ENCODE data around the gene GREB1L.
"Not testable (repeated sequence)": the region's sequence is repeated elsewhere in the genome, so short reads cannot be mapped to it uniquely, and the experiment has no call there.

The GREB1L gene

DNA sequence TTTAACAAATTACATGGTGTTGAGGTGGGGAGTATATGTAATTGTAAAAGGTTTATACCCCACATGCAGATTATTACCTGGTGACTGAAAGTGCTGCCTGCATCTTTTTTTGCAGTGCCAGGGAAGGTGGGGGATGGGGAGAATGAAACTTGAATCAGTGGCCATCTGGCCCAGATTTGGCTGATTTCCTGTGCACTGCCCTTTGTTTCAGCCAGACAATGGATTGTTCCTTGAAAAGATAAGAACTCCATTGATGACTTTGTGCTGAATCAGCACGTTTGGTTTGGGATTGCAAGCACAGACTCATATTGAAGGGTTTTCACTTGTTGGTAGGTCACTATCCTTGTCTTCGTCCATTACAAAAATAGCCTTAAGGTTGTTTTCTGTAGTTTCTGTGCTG is 20.9 kb downstream of the GREB1L start:
- Histone ChIP-seq H3K9ac (ENCODE audit: low read length in 2 of 2) (no peak overlapping the region), H3K9me3 (ENCODE audit: control insufficient read depth in 2 of 2, low read length in 2 of 2) (no peaks in the 10 kb centered on the region), H3K36me3 (ENCODE audit: control insufficient read depth in 2 of 2, insufficient read depth in 2 of 2, low read length in 2 of 2) (no peaks in the 10 kb centered on the region), H3K4me1 (ENCODE audit: control insufficient read depth, insufficient read depth, low read length) (no peaks in the 10 kb centered on the region), H3K27me3 (ENCODE audit: control insufficient read depth in 1 of 2, insufficient read depth in 2 of 2, low read length in 2 of 2) (no peaks in the 10 kb centered on the region), H3K27ac (ENCODE audit: low read length) (no peak overlapping the region), H3K4me3 (ENCODE audit: low read length in 2 of 2) (no peak overlapping the region)

DNA sequence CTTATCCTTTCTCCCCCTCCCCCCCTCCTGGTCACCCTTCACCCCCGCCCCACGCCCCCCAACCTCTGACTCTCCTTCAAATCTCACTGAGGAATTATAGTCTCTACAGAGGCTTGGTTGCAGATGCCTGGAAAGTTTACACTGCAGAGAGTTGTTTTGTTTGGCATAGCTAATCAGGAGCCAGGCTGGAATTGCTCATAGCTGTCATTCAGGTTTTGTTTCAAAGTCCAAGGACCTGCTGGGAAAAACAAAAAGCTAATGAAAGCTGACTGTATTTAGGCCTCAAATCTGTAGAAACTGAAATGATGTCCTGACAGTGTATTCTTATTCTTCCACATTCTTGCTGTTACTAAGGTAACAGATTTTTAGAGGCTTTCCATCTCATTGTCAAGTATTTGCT is 22.6 kb downstream of the GREB1L start:
- Histone ChIP-seq H3K27ac (ENCODE audit: low read length) (no peak overlapping the region), H3K27me3 (ENCODE audit: control insufficient read depth in 1 of 2, insufficient read depth in 2 of 2, low read length in 2 of 2) (no peaks in the 10 kb centered on the region), H3K9me3 (ENCODE audit: control insufficient read depth in 2 of 2, low read length in 2 of 2) (no peaks in the 10 kb centered on the region), H3K9ac (ENCODE audit: low read length in 2 of 2) (no peak overlapping the region), H3K36me3 (ENCODE audit: control insufficient read depth in 2 of 2, insufficient read depth in 2 of 2, low read length in 2 of 2) (no peaks in the 10 kb centered on the region), H3K4me1 (ENCODE audit: control insufficient read depth, insufficient read depth, low read length) (no peaks in the 10 kb centered on the region), H3K4me3 (ENCODE audit: low read length in 2 of 2) (no peak overlapping the region)

DNA sequence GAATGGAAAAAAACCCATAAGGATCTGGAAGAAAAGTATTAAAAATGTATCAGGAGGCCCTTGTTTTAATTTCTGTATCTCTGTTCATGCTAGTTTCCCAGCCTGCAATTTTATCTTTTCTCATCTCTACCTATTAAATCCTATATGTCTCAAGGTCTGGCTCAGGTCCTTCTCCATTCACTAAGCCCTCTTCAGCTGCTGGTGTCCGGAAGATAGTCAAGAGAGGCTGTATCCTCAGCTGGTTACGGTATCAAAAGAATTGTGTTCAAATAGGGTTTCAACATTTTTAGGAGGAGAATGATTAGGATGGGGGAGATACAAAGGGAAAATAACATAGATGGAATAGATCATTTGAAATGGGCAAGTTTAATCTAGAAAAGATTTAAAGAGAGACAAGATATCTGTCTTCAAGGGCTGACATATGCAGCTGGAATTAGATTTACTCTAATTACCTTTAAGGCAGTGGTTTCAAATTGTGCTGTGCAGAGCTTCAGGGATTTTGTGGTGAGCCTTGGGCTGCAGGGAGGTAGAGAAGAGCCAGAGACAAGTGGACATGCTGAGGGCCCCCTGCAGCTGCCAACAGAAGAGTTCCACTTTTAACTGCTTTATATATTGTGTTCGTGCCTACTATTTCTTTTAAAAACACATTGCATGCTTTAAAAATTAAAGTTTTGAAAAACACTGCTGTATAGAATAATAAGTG is 24.1 kb downstream of the GREB1L start:
- H3K36me3 ChIP-seq (ENCODE audit: control insufficient read depth in 2 of 2, insufficient read depth in 2 of 2, low read length in 2 of 2), result no peaks in the 10 kb centered on the region
- no peak overlapping the region for H3K27ac ChIP-seq (ENCODE audit: low read length)
- H3K9ac ChIP-seq (ENCODE audit: low read length in 2 of 2), result no peak overlapping the region
- H3K4me3 ChIP-seq (ENCODE audit: low read length in 2 of 2), result no peak overlapping the region
- no peaks in the 10 kb centered on the region for H3K9me3 ChIP-seq (ENCODE audit: control insufficient read depth in 2 of 2, low read length in 2 of 2)
- H3K4me1 ChIP-seq (ENCODE audit: control insufficient read depth, insufficient read depth, low read length), result no peaks in the 10 kb centered on the region
- no peaks in the 10 kb centered on the region for H3K27me3 ChIP-seq (ENCODE audit: control insufficient read depth in 1 of 2, insufficient read depth in 2 of 2, low read length in 2 of 2)

DNA sequence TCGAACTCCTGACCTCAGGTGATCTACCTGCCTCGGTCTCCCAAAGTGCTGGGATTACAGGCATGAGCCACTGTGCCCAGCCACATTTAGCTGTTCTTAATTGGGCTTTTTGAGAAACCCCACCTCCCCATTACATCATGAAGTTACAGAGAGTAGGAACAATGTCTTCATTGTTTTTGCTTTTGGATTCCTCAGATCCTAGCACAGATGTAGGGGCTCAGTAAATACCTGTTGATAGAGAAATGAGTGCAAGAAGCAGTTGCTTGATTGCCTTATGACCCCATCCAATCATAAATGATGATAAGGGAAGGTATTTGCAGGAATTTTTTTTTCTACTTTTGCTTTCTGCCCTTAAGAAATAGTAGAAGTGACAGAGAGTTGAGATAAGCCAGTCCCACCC is 25.4 kb downstream of the GREB1L start:
- H3K9me3 ChIP-seq (ENCODE audit: control insufficient read depth in 2 of 2, low read length in 2 of 2), result no peaks in the 10 kb centered on the region
- H3K4me3 ChIP-seq (ENCODE audit: low read length in 2 of 2), result no peak overlapping the region
- no peaks in the 10 kb centered on the region for H3K36me3 ChIP-seq (ENCODE audit: control insufficient read depth in 2 of 2, insufficient read depth in 2 of 2, low read length in 2 of 2)
- H3K9ac ChIP-seq (ENCODE audit: low read length in 2 of 2), result no peak overlapping the region
- H3K27me3 ChIP-seq (ENCODE audit: control insufficient read depth in 1 of 2, insufficient read depth in 2 of 2, low read length in 2 of 2), result no peaks in the 10 kb centered on the region
- H3K4me1 ChIP-seq (ENCODE audit: control insufficient read depth, insufficient read depth, low read length), result no peaks in the 10 kb centered on the region
- no peak overlapping the region for H3K27ac ChIP-seq (ENCODE audit: low read length)

DNA sequence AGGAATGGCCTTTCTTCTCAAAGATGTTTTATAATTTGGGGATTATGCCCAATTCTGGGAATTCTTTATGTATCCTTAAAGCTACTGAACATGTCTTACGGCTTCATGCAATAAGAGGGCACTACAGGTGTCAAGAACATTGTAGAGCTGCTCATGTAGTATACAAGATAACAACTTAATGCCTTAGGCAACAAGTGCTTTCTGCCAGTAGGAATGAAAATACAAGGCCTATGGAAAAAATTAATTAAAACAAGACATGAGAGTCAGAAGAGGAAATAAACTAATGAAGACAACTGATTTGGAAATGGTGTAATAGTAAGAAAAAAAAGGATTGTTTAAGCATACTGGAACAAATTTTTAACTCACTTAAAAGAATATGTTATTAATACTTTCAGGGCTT is 27.3 kb downstream of the GREB1L start:
- Histone ChIP-seq H3K9me3 (ENCODE audit: control insufficient read depth in 2 of 2, low read length in 2 of 2) (no peaks in the 10 kb centered on the region), H3K27ac (ENCODE audit: low read length) (no peak overlapping the region), H3K27me3 (ENCODE audit: control insufficient read depth in 1 of 2, insufficient read depth in 2 of 2, low read length in 2 of 2) (no peaks in the 10 kb centered on the region), H3K4me3 (ENCODE audit: low read length in 2 of 2) (no peak overlapping the region), H3K36me3 (ENCODE audit: control insufficient read depth in 2 of 2, insufficient read depth in 2 of 2, low read length in 2 of 2) (no peaks in the 10 kb centered on the region), H3K9ac (ENCODE audit: low read length in 2 of 2) (no peak overlapping the region), H3K4me1 (ENCODE audit: control insufficient read depth, insufficient read depth, low read length) (no peaks in the 10 kb centered on the region)

DNA sequence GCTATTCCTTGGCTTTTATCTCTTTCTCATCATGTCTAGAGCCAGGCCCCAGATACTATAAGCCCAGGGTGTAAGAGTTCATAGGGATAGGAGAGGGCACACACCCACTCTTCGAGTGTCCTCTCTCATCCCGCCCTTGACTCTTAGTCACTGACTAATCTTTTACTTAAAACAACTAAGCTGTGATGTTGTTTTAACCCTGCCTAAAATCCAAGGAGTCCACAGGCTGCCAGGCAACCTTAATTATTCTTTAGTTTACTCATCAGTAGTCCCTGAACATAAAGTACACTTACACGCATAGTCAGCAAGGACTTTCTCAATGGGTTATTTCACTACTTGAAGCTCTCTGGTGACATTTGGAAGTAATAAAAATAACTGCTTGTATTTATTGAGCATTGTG is 28.4 kb downstream of the GREB1L start:
- Histone ChIP-seq H3K27ac (ENCODE audit: low read length) (no peak overlapping the region), H3K9ac (ENCODE audit: low read length in 2 of 2) (no peak overlapping the region), H3K9me3 (ENCODE audit: control insufficient read depth in 2 of 2, low read length in 2 of 2) (no peaks in the 10 kb centered on the region), H3K27me3 (ENCODE audit: control insufficient read depth in 1 of 2, insufficient read depth in 2 of 2, low read length in 2 of 2) (no peaks in the 10 kb centered on the region), H3K4me3 (ENCODE audit: low read length in 2 of 2) (no peak overlapping the region), H3K4me1 (ENCODE audit: control insufficient read depth, insufficient read depth, low read length) (no peaks in the 10 kb centered on the region), H3K36me3 (ENCODE audit: control insufficient read depth in 2 of 2, insufficient read depth in 2 of 2, low read length in 2 of 2) (no peaks in the 10 kb centered on the region)

DNA sequence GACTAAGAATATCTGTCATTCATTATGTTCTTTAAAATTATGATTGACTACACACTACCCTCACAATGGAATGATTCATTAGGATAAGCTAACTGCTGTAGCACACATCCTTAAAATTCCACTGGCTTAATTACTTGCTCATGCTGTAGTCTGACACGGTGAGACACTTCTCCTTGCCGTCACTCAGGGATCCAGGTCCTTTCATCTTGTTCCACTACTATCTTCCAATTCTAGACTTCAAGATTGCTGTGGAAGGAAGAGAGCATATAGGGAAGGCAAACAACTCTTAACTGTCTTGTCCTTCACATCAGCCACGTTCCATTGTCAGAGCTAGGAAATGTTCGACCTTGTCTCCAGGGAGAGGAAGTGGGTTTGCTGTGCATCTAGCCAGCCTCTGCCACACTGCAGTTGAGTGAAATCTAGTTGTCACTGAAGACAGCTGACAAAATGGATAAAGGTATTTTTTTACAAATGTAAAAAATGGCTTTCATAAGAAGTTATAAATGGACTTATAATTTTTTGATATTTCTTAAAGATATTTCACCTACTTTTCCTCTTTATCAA is 30.1 kb downstream of the GREB1L start:
- Histone ChIP-seq H3K4me3 (ENCODE audit: low read length in 2 of 2) (no peak overlapping the region), H3K27me3 (ENCODE audit: control insufficient read depth in 1 of 2, insufficient read depth in 2 of 2, low read length in 2 of 2) (no peaks in the 10 kb centered on the region), H3K27ac (ENCODE audit: low read length) (no peak overlapping the region), H3K9me3 (ENCODE audit: control insufficient read depth in 2 of 2, low read length in 2 of 2) (no peaks in the 10 kb centered on the region), H3K9ac (ENCODE audit: low read length in 2 of 2) (no peak overlapping the region), H3K36me3 (ENCODE audit: control insufficient read depth in 2 of 2, insufficient read depth in 2 of 2, low read length in 2 of 2) (no peaks in the 10 kb centered on the region), H3K4me1 (ENCODE audit: control insufficient read depth, insufficient read depth, low read length) (no peaks in the 10 kb centered on the region)

DNA sequence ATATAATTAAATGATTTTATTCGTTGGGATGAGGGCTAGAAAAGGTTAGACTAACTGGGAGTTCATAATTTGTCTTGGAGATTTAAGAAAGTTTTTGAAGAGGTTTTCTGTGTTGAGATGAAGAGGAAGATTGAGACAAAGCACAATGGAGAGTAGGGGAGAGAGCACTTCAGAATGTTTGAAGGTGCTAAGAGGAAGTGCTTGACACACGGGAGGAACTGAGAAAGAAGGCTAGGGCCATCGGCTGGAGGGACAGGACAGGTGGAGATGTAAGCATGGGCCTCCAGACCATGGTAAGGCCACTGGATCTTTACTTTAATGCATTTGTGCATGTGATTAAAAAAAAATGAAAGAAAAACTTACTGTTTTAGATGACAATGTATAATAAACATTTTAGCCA is 31.5 kb downstream of the GREB1L start:
- H3K27ac ChIP-seq (ENCODE audit: low read length), result no peak overlapping the region
- no peaks in the 10 kb centered on the region for H3K9me3 ChIP-seq (ENCODE audit: control insufficient read depth in 2 of 2, low read length in 2 of 2)
- no peaks in the 10 kb centered on the region for H3K4me1 ChIP-seq (ENCODE audit: control insufficient read depth, insufficient read depth, low read length)
- no peaks in the 10 kb centered on the region for H3K36me3 ChIP-seq (ENCODE audit: control insufficient read depth in 2 of 2, insufficient read depth in 2 of 2, low read length in 2 of 2)
- H3K9ac ChIP-seq (ENCODE audit: low read length in 2 of 2), result no peak overlapping the region
- H3K4me3 ChIP-seq (ENCODE audit: low read length in 2 of 2), result no peak overlapping the region
- no peaks in the 10 kb centered on the region for H3K27me3 ChIP-seq (ENCODE audit: control insufficient read depth in 1 of 2, insufficient read depth in 2 of 2, low read length in 2 of 2)

DNA sequence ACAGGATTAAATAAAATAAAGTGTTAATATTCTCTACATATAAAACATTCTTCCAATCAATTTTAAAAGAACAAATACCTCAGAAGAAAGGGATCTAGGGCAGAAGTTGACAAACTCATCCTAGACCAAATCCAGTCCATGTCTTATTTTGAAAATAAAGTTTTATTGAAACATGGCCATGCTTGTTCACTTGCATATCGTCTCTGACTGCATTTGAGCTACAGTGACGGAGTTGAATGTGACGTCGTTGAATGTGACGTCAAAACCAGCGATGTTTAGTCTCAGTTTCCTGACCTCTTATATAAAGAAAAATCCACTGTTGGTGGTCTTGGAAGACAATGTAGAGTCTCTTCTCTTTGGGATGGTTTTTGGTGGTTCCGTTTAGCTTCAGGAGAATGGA is 33.6 kb downstream of the GREB1L start:
- Histone ChIP-seq H3K36me3 (ENCODE audit: control insufficient read depth in 2 of 2, insufficient read depth in 2 of 2, low read length in 2 of 2) (no peaks in the 10 kb centered on the region), H3K9me3 (ENCODE audit: control insufficient read depth in 2 of 2, low read length in 2 of 2) (no peaks in the 10 kb centered on the region), H3K4me3 (ENCODE audit: low read length in 2 of 2) (no peak overlapping the region), H3K27ac (ENCODE audit: low read length) (no peak overlapping the region), H3K4me1 (ENCODE audit: control insufficient read depth, insufficient read depth, low read length) (no peaks in the 10 kb centered on the region), H3K9ac (ENCODE audit: low read length in 2 of 2) (no peak overlapping the region), H3K27me3 (ENCODE audit: control insufficient read depth in 1 of 2, insufficient read depth in 2 of 2, low read length in 2 of 2) (no peaks in the 10 kb centered on the region)

DNA sequence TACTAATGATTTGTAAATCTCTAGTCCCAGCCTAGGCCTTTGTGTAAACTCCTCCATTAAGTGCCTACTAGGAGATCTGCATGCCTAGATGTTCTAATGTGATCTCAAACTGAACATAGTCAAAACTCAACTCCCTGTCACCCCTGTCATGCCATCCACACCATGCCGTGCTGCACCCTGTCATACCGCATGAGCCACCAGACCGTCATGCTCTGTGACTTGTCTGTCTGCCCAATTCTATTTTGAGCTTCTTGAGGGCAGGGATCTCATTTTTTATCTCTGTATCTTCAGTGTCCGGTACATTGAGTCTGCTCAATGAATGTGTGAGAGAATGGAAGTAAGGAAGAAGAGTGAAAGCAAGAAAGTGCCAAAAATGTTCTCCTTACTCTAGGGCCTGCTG is 35.5 kb downstream of the GREB1L start:
- Histone ChIP-seq H3K9me3 (ENCODE audit: control insufficient read depth in 2 of 2, low read length in 2 of 2) (no peaks in the 10 kb centered on the region), H3K27me3 (ENCODE audit: control insufficient read depth in 1 of 2, insufficient read depth in 2 of 2, low read length in 2 of 2) (no peaks in the 10 kb centered on the region), H3K4me3 (ENCODE audit: low read length in 2 of 2) (no peak overlapping the region), H3K27ac (ENCODE audit: low read length) (no peak overlapping the region), H3K4me1 (ENCODE audit: control insufficient read depth, insufficient read depth, low read length) (no peaks in the 10 kb centered on the region), H3K9ac (ENCODE audit: low read length in 2 of 2) (no peak overlapping the region), H3K36me3 (ENCODE audit: control insufficient read depth in 2 of 2, insufficient read depth in 2 of 2, low read length in 2 of 2) (no peaks in the 10 kb centered on the region)

DNA sequence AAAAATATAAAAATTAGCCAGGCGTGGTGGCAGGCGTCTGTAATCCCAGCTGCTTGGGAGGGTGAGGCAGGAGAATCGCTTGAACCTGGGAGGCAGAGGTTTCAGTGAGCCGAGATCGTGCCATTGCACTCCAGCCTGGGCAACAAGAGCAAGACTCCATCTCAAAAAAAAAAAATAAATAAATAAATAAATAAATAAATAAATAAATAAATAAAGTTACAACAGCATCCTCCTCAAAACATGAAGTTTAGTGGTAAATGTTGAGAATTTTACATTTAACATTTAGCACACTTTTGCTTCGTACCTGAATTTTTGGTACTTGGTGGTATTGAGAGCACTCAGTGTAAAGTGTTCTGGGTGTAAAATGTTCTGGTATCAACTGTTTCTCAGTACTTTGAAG is 36.2 kb downstream of the GREB1L start:
- H3K9me3 ChIP-seq (ENCODE audit: control insufficient read depth in 2 of 2, low read length in 2 of 2); H3K27ac ChIP-seq (ENCODE audit: low read length); H3K27me3 ChIP-seq (ENCODE audit: control insufficient read depth in 1 of 2, insufficient read depth in 2 of 2, low read length in 2 of 2); H3K4me3 ChIP-seq (ENCODE audit: low read length in 2 of 2); H3K4me1 ChIP-seq (ENCODE audit: control insufficient read depth, insufficient read depth, low read length); H3K36me3 ChIP-seq (ENCODE audit: control insufficient read depth in 2 of 2, insufficient read depth in 2 of 2, low read length in 2 of 2); H3K9ac ChIP-seq (ENCODE audit: low read length in 2 of 2): not testable (repeated sequence)
